ENCODE measurements around the gene RPL29.

DNA sequence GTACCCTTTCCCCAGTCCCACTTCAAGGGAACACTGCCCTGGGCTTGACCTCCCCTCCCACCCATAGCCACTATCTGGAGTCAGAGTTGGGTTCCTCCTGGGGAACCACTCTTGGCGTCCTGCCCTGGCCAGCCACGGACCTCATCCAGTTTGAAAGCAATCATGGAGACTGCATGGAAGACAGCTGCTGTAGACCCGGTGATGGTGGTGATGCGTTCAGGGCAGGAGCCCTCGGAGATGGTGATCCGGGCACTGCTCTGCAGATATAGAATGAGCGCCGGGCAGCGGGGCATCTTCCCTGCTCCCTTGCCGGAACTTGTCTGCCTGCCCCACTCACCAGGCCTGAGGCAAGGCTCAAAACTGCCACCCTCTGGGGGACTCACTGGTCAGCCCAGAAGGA lies 35.3 kb downstream of the RPL29 start:
- no peak for TF ChIP-seq YY1 (IDR thresholded peaks at IDR 0.05; ENCODE audit: insufficient read depth, insufficient read length)
- TF ChIP-seq ZNF274 (IDR thresholded peaks at IDR 0.05; ENCODE audit: low read depth, low read length): no peak
- TF ChIP-seq SUZ12 (IDR thresholded peaks at IDR 0.05; ENCODE audit: extremely low read depth, insufficient read depth, insufficient read length): no peak

All from NT2/D1 (cell line).